ENCODE measurements around the gene TRPM1. TPM values are rescaled to one million over a fixed set of nuclear protein-coding genes. Genes with fewer than 3 reads are reported as not detected.

Gene TRPM1
- total RNA-seq, 1 experiment from 2014 or later: 0.48 TPM

GRCh38 chr15:31060429-31061140, 40.9 kb downstream of the TRPM1 start:
- Histone ChIP-seq H3K36me3 (replicated peaks; ENCODE audit: control insufficient read depth, insufficient read depth, low read length) (no peaks in the 10 kb centered on the region), H3K27me3 (ENCODE audit: control insufficient read depth, insufficient read depth, low read length) (no peaks in the 10 kb centered on the region), H3K4me3 (ENCODE audit: insufficient read depth, low read depth, low read length) (no peak overlapping the region)
- DNase-seq: no peak

GRCh38 chr15:31058236-31058962, 43.1 kb downstream of the TRPM1 start:
- H3K27me3 ChIP-seq (ENCODE audit: control insufficient read depth, insufficient read depth, low read length): no peaks in the 10 kb centered on the region
- no peak overlapping the region for H3K4me3 ChIP-seq (ENCODE audit: insufficient read depth, low read depth, low read length)
- H3K36me3 ChIP-seq (replicated peaks; ENCODE audit: control insufficient read depth, insufficient read depth, low read length): no peaks in the 10 kb centered on the region
- DNase-seq: no peak

GRCh38 chr15:31051496-31052080, 49.9 kb downstream of the TRPM1 start:
- Histone ChIP-seq H3K4me3 (ENCODE audit: insufficient read depth, low read depth, low read length) (no peak overlapping the region), H3K36me3 (replicated peaks; ENCODE audit: control insufficient read depth, insufficient read depth, low read length) (no peaks in the 10 kb centered on the region), H3K27me3 (ENCODE audit: control insufficient read depth, insufficient read depth, low read length) (no peaks in the 10 kb centered on the region)
- no peak for DNase-seq

- no peak for DNase-seq
- Histone ChIP-seq H3K36me3 (replicated peaks; ENCODE audit: control insufficient read depth, insufficient read depth, low read length) (no peaks in the 10 kb centered on the region), H3K4me3 (ENCODE audit: insufficient read depth, low read depth, low read length) (no peak overlapping the region), H3K27me3 (ENCODE audit: control insufficient read depth, insufficient read depth, low read length) (no peaks in the 10 kb centered on the region)
Measured at GRCh38 chr15:31050953-31051352, 50.6 kb downstream of the TRPM1 start.

GRCh38 chr15:31049682-31050615, 51.6 kb downstream of the TRPM1 start:
- Histone ChIP-seq H3K36me3 (replicated peaks; ENCODE audit: control insufficient read depth, insufficient read depth, low read length) (no peaks in the 10 kb centered on the region), H3K4me3 (ENCODE audit: insufficient read depth, low read depth, low read length) (no peak overlapping the region), H3K27me3 (ENCODE audit: control insufficient read depth, insufficient read depth, low read length) (no peaks in the 10 kb centered on the region)
- no peak for DNase-seq

- no peaks in the 10 kb centered on the region for H3K27me3 ChIP-seq (ENCODE audit: control insufficient read depth, insufficient read depth, low read length)
- no peak overlapping the region for H3K4me3 ChIP-seq (ENCODE audit: insufficient read depth, low read depth, low read length)
- no peak for DNase-seq
- no peaks in the 10 kb centered on the region for H3K36me3 ChIP-seq (replicated peaks; ENCODE audit: control insufficient read depth, insufficient read depth, low read length)
Measured at GRCh38 chr15:31049111-31049510, 52.4 kb downstream of the TRPM1 start.

GRCh38 chr15:31047437-31047836, 54.1 kb downstream of the TRPM1 start:
- DNase-seq: peak; percentile 44
- H3K27me3 ChIP-seq (ENCODE audit: control insufficient read depth, insufficient read depth, low read length): no peaks in the 10 kb centered on the region
- no peak overlapping the region for H3K4me3 ChIP-seq (ENCODE audit: insufficient read depth, low read depth, low read length)
- no peaks in the 10 kb centered on the region for H3K36me3 ChIP-seq (replicated peaks; ENCODE audit: control insufficient read depth, insufficient read depth, low read length)

GRCh38 chr15:31046759-31047359, 54.7 kb downstream of the TRPM1 start:
- no peaks in the 10 kb centered on the region for H3K36me3 ChIP-seq (replicated peaks; ENCODE audit: control insufficient read depth, insufficient read depth, low read length)
- H3K4me3 ChIP-seq (ENCODE audit: insufficient read depth, low read depth, low read length): no peak overlapping the region
- no peaks in the 10 kb centered on the region for H3K27me3 ChIP-seq (ENCODE audit: control insufficient read depth, insufficient read depth, low read length)
- peak; percentile 67 for DNase-seq

GRCh38 chr15:31045606-31046005, 55.9 kb downstream of the TRPM1 start:
- no peak overlapping the region for H3K4me3 ChIP-seq (ENCODE audit: insufficient read depth, low read depth, low read length)
- no peaks in the 10 kb centered on the region for H3K36me3 ChIP-seq (replicated peaks; ENCODE audit: control insufficient read depth, insufficient read depth, low read length)
- no peaks in the 10 kb centered on the region for H3K27me3 ChIP-seq (ENCODE audit: control insufficient read depth, insufficient read depth, low read length)
- DNase-seq: no peak

- no peak for DNase-seq
Measured at GRCh38 chr15:31042751-31043150, 58.8 kb downstream of the TRPM1 start.

GRCh38 chr15:31041610-31042009, 59.9 kb downstream of the TRPM1 start:
- Histone ChIP-seq H3K36me3 (replicated peaks; ENCODE audit: control insufficient read depth, insufficient read depth, low read length) (no peaks in the 10 kb centered on the region), H3K27me3 (ENCODE audit: control insufficient read depth, insufficient read depth, low read length) (no peaks in the 10 kb centered on the region), H3K4me3 (ENCODE audit: insufficient read depth, low read depth, low read length) (no peak overlapping the region)
- DNase-seq: no peak

More at GRCh38 chr15:31042751-31043150, 58.8 kb downstream of the TRPM1 start:
- Histone ChIP-seq H3K36me3 (replicated peaks; ENCODE audit: control insufficient read depth, insufficient read depth, low read length) (no peaks in the 10 kb centered on the region), H3K4me3 (ENCODE audit: insufficient read depth, low read depth, low read length) (no peak overlapping the region), H3K27me3 (ENCODE audit: control insufficient read depth, insufficient read depth, low read length) (no peaks in the 10 kb centered on the region)

GRCh38 chr15:31040611-31041010, 60.9 kb downstream of the TRPM1 start:
- Histone ChIP-seq H3K27me3 (ENCODE audit: control insufficient read depth, insufficient read depth, low read length) (no peaks in the 10 kb centered on the region), H3K4me3 (ENCODE audit: insufficient read depth, low read depth, low read length) (no peak overlapping the region), H3K36me3 (replicated peaks; ENCODE audit: control insufficient read depth, insufficient read depth, low read length) (no peaks in the 10 kb centered on the region)
- no peak for DNase-seq

GRCh38 chr15:31039961-31040360, 61.6 kb downstream of the TRPM1 start:
- no peaks in the 10 kb centered on the region for H3K27me3 ChIP-seq (ENCODE audit: control insufficient read depth, insufficient read depth, low read length)
- DNase-seq: no peak
- H3K36me3 ChIP-seq (replicated peaks; ENCODE audit: control insufficient read depth, insufficient read depth, low read length): no peaks in the 10 kb centered on the region
- H3K4me3 ChIP-seq (ENCODE audit: insufficient read depth, low read depth, low read length): no peak overlapping the region
